ENCODE results near the gene PLEKHH2. TPM values are rescaled to one million over a fixed set of nuclear protein-coding genes. Genes with fewer than 3 reads are reported as not detected.
A peak's percentile ranks its signal among the peaks of the same experiment; 100 is the strongest.
"Not testable (repeated sequence)": the region's sequence is repeated elsewhere in the genome, so short reads cannot be mapped to it uniquely, and the experiment has no call there.

Gene PLEKHH2
- total RNA-seq, 1 donor = 7.3 TPM

- no peak for TF ChIP-seq CTCF (IDR thresholded peaks at IDR 0.05; ENCODE audit: insufficient read depth, low read depth, low read length)
- no peak overlapping the region for H3K4me3 ChIP-seq (ENCODE audit: low read depth, low read length)
- no peak for DNase-seq (ENCODE audit: low read depth)
These were observed 80.3 kb downstream of the PLEKHH2 start for GRCh38 chr2:43717322-43717721.

DNA sequence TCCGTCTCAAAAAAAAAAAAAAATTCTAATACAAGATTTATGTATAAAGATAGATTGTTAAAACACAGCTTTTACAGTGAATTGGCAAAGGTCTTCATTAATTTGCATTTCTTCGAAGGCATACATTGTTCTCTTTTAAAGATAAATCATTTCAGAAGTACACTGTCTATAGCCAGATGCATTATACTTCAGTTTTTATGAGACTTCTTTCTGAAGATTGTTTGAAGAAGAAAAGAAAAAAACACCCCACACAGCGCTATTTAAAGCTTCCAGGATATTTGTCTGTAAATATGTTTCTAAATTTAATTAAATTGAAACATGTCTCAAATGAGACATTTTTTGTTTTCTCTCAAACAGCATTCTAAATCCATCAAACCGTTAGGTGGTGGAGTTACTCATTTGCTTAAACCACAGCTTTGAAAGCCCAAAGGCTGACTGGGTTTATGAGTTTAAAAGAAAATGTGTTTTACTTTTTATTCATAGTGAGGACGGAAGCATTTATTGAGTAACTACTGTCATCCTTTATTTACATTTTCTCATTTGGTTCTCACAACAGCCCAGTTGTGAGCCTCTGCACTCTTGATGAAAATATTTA, 81.6 kb downstream of the PLEKHH2 start:
- no peak overlapping the region for H3K4me3 ChIP-seq (ENCODE audit: low read depth, low read length)
- no peak for TF ChIP-seq CTCF (IDR thresholded peaks at IDR 0.05; ENCODE audit: insufficient read depth, low read depth, low read length)
- DNase-seq (ENCODE audit: low read depth) = peak; percentile 61

GRCh38 chr2:43724728-43725526, 87.9 kb downstream of the PLEKHH2 start:
- no peak overlapping the region for H3K4me3 ChIP-seq (ENCODE audit: low read depth, low read length)
- TF ChIP-seq CTCF (IDR thresholded peaks at IDR 0.05; ENCODE audit: insufficient read depth, low read depth, low read length) = no peak
- no peak for DNase-seq (ENCODE audit: low read depth)

DNA sequence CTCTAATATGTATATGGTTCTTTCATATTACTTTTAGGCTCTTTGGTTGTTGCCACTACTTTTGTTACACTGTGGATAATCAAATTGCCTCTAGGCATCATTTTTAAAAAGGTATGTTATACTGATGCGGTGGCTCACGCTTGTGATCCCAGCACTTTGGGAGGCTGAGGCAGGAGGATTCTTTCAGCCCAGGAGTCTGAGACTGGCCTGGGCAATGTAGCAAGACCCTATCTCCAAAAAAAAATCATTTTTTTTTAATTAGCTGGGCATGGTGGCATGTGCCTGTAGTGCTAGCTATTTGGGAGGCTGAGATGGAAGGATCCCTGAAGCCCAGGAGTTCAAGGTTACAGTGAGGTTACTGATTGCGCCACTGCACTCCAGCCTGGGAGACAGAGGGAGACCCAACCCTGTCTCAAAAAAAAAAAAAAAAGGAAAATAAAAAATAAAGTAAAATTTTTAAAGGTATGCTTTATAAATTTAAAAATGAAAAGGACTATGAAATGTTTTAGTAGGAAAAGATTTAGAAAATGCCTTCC, 88.7 kb downstream of the PLEKHH2 start:
- no peak overlapping the region for H3K4me3 ChIP-seq (ENCODE audit: low read depth, low read length)
- DNase-seq (ENCODE audit: low read depth) = no peak
- TF ChIP-seq CTCF (IDR thresholded peaks at IDR 0.05; ENCODE audit: insufficient read depth, low read depth, low read length) = no peak

GRCh38 chr2:43726961-43727633, 90.0 kb downstream of the PLEKHH2 start:
- H3K4me3 ChIP-seq (ENCODE audit: low read depth, low read length) = not testable (repeated sequence)
- peak; percentile 45 for DNase-seq (ENCODE audit: low read depth)

- no peak for DNase-seq (ENCODE audit: low read depth)
- H3K4me3 ChIP-seq (ENCODE audit: low read depth, low read length) = no peak overlapping the region
- no peak for TF ChIP-seq CTCF (IDR thresholded peaks at IDR 0.05; ENCODE audit: insufficient read depth, low read depth, low read length)
These were observed 90.6 kb downstream of the PLEKHH2 start for GRCh38 chr2:43727634-43728014.

Data from fibroblast of villous mesenchyme (primary cell).